HG03558 (cell line): ENCODE results near the gene DHCR24.

ENCODE experiments used
- ATAC-seq: cut with Tn5 transposase; IDR thresholded peaks from one replicate; pipeline ENCODE4 v1.9.1; 2021; ENCODE audit warnings: moderate number of reproducible peaks; ENCODE audit not compliant: unreplicated experiment; ENCODE audit errors: extremely low read depth

DHCR24 gene

DNA sequence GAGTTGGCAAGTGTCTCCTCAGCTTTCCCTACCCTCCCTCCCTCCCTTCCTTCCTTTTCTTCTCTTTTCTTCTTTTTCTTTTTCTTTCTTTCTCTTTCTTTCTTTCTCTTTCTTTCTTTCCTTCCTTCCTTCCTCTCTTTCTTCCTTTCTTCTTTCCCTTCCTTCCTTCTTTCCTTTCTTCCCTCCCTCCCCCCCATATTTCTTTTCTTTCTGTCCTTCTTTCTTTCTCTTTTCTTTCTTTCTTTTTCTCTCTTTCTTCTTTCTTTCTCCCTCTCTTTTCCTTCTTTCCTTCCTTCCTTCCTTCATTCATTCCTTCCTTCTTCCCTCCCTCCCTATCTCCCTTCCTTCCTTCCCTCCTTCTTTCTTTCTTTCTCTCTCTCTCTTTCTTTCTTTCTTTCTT, 67.3 kb downstream of the DHCR24 start:
- no peak for ATAC-seq

DNA sequence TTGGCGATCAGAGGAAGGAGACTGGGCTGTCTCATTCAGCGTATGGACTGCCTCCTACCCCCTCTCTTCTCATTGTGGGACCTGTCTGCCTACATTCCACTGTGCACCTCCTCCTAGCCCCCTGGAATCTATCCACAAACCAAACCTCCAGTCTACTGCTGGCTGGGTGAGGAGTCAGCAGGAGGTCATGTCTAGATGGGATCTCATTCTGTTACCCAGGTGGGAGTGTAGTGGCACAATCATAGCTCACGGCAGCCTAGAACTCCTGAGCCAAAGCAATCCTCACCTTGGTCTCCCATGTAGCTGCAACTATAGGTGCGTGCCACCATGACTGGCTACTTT, 67.8 kb downstream of the DHCR24 start:
- ATAC-seq = no peak

DNA sequence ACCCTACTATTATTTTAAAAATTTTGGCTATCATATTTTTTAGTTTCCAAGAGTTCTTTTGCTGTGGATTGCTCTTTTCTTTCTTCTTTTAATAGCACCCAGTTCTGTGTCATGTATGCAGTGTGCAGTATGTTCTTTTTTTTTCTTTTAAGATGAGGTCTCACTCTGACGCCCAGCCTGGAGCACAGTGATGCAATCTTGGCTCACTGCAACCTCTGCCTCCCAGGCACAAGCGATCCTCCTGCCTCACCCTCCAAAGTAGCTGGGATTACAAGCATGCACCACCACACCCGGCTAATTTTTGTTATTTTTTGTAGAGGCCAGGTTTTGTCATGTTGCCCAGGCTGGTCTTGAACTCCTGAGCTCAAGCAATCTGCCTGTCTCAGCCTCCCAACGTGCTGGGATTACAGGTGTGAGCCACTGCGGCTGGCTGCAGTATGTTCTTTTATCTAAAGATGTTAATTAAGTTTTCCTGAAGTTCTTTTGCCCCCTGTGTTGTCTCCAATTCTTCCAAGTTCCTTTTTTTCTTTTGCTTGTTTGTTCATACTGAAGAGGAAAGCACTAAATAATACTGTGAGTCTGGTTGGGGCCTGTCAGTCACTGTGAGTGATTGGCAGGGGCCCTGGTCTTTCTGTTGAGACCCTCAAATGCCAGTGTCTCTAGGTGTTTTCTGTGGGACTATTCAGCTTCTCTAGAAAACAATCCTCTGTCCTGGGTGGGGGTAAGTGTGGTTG, 68.4 kb downstream of the DHCR24 start:
- no peak for ATAC-seq

DNA sequence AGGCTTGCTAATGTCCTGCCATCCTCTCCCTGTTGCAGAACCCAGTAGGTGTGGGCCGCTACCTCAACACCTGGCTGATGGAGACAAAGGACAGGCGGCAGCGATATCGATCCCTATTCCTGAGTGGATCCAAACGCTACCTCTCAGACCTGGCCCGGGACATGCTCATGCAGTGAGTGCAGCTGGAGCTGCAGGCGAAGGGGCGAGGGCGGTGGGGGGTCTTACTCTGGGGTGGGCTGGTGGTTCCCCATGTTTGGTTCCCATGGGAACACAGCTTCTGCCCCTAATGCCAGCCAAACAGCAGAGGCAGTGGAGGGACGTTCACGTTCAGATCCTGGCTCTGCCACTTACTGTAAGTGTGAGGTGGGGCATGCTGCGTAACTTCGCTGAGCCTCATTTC, 70.0 kb downstream of the DHCR24 start:
- no peak for ATAC-seq

- no peak for ATAC-seq
Measured at GRCh38 chr1:54816130-54816529, 70.9 kb downstream of the DHCR24 start.

GRCh38 chr1:54815086-54815876, 71.7 kb downstream of the DHCR24 start:
- no peak for ATAC-seq

DNA sequence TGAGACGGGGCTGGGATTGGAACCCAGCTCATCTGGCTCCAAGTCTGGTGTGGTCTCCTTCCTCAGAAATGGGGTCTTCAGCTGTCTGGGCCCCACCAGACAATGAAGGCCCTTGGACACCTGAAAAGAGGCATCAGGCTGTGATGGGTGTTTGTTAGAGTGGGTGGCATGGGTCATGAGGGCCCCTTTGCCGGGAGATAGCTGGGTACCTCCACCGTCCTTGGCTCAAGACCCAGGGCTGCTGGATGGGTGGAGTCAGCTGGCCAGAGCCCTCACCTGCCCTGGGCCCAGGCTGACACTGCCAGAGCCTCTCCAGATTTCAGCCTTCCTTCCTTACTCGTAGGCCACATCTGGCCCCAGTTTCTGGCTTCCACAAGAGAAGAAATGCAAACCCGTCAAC, 72.4 kb downstream of the DHCR24 start:
- ATAC-seq = no peak

- ATAC-seq = no peak
Measured at GRCh38 chr1:54814126-54814498, 72.9 kb downstream of the DHCR24 start.

- ATAC-seq = no peak
Measured at GRCh38 chr1:54813485-54814125, 73.4 kb downstream of the DHCR24 start.

GRCh38 chr1:54812801-54813484, 74.1 kb downstream of the DHCR24 start:
- no peak for ATAC-seq

GRCh38 chr1:54811739-54812655, 75.0 kb downstream of the DHCR24 start:
- ATAC-seq = no peak

DNA sequence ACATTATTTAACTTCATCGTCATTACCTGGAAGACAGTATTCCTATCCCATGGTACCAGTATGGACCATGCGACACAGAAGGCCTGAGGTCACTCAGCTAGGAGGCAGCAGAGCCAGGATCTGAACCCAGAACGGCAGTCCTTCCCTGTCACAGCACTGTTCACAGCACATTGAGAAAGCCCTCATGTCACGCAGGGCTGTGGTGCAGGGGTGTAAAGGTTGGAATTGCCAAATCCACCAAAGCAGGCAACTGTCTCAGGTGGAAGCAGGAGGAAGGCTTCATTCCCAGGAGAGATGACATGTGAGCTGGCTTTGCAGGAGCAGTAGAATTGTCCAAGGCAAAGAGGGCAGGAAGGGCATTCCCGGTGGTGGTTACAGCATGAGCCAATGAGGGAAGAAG, 75.9 kb downstream of the DHCR24 start:
- no peak for ATAC-seq

- no peak for ATAC-seq
Measured at GRCh38 chr1:54810153-54810942, 76.6 kb downstream of the DHCR24 start.

GRCh38 chr1:54809496-54810074, 77.4 kb downstream of the DHCR24 start:
- ATAC-seq = no peak

GRCh38 chr1:54808443-54809207, 78.4 kb downstream of the DHCR24 start:
- no peak for ATAC-seq

GRCh38 chr1:54807756-54808155, 79.2 kb downstream of the DHCR24 start:
- no peak for ATAC-seq

DNA sequence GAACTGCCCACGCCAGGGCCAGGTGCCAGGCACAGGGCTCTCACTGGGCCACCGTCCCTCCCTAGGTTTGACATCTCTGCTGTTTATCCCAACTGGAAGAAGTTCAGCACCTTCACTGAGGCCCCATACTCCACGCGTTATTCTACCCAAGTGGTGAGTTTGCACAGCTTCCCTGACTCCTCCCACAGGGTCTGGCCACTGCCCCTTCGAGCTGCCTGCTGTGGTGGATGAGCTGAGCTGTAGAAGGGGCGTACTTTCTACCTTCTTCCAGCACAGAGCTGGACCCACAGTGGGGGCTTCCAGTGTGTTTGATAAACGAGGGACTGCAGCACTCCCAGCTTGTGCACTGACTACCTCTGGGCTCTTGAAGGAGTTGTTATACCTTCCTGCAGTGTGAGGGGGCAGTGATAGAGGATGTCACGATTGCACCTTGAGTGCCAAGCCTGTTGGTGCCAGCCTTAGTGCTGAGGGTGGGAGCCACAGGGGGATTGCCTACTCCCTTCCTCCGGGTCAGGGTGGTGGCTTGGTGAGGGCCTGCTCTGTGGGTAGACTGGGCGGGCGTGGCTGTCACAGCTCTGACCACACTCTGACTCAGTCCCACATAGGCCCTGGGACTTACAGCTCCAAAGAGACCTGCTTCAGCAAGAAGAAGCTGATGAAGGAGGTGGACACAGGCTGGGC, 79.9 kb downstream of the DHCR24 start:
- ATAC-seq = no peak
